ENCODE results near the gene ATP5PD.

The ATP5PD gene

DNA sequence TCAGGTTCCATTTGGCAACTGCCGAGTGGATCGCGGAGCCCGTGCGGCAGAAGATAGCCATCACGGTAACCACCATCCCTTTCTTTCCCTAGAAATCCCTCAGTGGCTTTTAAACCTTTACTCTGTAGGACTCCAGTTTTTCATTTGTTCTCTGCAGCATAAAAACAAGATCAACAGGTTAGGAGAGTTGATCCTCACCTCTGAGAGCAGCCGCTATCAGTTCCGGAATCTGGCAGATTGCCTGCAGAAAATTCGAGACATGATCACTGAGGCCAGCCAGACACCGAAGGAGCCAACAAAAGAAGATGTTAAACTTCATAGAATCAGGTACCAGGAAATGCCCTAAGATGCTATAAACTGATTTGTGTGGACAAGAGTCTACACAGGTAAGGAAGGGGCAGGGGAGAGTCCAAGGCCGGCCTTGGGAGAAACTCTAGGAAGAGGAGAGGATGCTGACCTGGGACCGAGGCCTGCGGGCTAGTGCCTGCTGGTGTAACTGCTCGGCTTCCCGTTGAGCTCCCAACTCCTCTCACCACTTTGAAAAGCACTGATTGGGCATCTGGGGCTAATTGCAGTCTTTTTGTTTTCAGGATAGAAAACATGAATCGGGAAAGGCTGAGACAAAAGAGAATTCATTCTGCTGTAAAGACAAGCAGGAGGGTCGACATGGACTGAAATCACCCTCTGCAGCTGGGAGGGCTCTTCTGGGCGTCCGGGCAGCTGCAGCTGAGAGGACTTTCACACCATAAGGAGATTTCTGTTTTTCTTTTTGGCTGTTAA is 26.2 kb downstream of the ATP5PD start:
- H3K27ac ChIP-seq (replicated peaks), result no peak overlapping the region
- H3K4me3 ChIP-seq (replicated peaks; ENCODE audit: insufficient read depth, low read length), result no peak overlapping the region
- no peak for DNase-seq (ENCODE audit: low read depth in 1 of 2, low spot score in 1 of 2)
- no peak for TF ChIP-seq GABPA (IDR thresholded peaks at IDR 0.05; ENCODE audit: low read depth)
- TF ChIP-seq, protein P1, sequence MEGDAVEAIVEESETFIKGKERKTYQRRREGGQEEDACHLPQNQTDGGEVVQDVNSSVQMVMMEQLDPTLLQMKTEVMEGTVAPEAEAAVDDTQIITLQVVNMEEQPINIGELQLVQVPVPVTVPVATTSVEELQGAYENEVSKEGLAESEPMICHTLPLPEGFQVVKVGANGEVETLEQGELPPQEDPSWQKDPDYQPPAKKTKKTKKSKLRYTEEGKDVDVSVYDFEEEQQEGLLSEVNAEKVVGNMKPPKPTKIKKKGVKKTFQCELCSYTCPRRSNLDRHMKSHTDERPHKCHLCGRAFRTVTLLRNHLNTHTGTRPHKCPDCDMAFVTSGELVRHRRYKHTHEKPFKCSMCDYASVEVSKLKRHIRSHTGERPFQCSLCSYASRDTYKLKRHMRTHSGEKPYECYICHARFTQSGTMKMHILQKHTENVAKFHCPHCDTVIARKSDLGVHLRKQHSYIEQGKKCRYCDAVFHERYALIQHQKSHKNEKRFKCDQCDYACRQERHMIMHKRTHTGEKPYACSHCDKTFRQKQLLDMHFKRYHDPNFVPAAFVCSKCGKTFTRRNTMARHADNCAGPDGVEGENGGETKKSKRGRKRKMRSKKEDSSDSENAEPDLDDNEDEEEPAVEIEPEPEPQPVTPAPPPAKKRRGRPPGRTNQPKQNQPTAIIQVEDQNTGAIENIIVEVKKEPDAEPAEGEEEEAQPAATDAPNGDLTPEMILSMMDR (IDR thresholded peaks at IDR 0.05; ENCODE audit: insufficient read depth, low read length), result no peak
- no peaks in the 10 kb centered on the region for H3K27me3 ChIP-seq (ENCODE audit: insufficient read depth, poor library complexity, severe bottlenecking)

DNA sequence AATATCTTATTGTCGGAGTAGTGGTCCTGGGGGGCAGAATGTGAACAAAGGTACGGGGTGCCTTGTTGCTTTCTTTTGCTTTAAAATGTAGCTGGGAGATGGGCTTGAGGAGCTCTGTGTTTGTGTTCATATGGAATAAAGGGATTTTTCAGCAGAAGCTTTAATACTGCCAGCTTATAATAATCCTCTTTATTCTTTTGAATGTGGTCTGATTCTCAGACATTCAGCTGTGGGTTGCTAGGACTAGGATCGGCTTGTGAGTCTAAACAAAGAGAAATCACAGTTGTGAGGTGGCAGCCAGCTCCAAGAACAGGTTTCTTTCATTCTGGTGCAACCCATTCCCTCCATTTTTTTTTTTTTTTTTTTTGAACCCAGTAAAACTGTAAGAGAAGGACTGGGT is 27.1 kb downstream of the ATP5PD start:
- Histone ChIP-seq H3K4me3 (replicated peaks; ENCODE audit: insufficient read depth, low read length) (no peak overlapping the region), H3K27ac (replicated peaks) (no peak overlapping the region), H3K27me3 (ENCODE audit: insufficient read depth, poor library complexity, severe bottlenecking) (no peaks in the 10 kb centered on the region)
- TF ChIP-seq, protein P2, sequence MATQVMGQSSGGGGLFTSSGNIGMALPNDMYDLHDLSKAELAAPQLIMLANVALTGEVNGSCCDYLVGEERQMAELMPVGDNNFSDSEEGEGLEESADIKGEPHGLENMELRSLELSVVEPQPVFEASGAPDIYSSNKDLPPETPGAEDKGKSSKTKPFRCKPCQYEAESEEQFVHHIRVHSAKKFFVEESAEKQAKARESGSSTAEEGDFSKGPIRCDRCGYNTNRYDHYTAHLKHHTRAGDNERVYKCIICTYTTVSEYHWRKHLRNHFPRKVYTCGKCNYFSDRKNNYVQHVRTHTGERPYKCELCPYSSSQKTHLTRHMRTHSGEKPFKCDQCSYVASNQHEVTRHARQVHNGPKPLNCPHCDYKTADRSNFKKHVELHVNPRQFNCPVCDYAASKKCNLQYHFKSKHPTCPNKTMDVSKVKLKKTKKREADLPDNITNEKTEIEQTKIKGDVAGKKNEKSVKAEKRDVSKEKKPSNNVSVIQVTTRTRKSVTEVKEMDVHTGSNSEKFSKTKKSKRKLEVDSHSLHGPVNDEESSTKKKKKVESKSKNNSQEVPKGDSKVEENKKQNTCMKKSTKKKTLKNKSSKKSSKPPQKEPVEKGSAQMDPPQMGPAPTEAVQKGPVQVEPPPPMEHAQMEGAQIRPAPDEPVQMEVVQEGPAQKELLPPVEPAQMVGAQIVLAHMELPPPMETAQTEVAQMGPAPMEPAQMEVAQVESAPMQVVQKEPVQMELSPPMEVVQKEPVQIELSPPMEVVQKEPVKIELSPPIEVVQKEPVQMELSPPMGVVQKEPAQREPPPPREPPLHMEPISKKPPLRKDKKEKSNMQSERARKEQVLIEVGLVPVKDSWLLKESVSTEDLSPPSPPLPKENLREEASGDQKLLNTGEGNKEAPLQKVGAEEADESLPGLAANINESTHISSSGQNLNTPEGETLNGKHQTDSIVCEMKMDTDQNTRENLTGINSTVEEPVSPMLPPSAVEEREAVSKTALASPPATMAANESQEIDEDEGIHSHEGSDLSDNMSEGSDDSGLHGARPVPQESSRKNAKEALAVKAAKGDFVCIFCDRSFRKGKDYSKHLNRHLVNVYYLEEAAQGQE (IDR thresholded peaks at IDR 0.05; ENCODE audit: insufficient replicate concordance, low read depth), result no peak
- TF ChIP-seq, protein P1 (IDR thresholded peaks at IDR 0.05; ENCODE audit: insufficient read depth, low read length), result no peak
- TF ChIP-seq SPI1 (IDR thresholded peaks at IDR 0.05; ENCODE audit: borderline replicate concordance, low read depth) (no peak), POLR2AphosphoS5 (IDR thresholded peaks at IDR 0.05; ENCODE audit: low read depth) (no peak), GABPA (IDR thresholded peaks at IDR 0.05; ENCODE audit: low read depth) (no peak)
- no peak for DNase-seq (ENCODE audit: low read depth in 1 of 2, low spot score in 1 of 2)

GRCh38 chr17:75019146-75019545 is 27.6 kb downstream of the ATP5PD start:
- no peaks in the 10 kb centered on the region for H3K27me3 ChIP-seq (ENCODE audit: insufficient read depth, poor library complexity, severe bottlenecking)
- no peak overlapping the region for H3K27ac ChIP-seq (replicated peaks)
- no peak overlapping the region for H3K4me3 ChIP-seq (replicated peaks; ENCODE audit: insufficient read depth, low read length)
- TF ChIP-seq GABPA (IDR thresholded peaks at IDR 0.05; ENCODE audit: low read depth), result no peak
- TF ChIP-seq, protein P2 (IDR thresholded peaks at IDR 0.05; ENCODE audit: insufficient replicate concordance, low read depth), result no peak
- TF ChIP-seq, protein P1 (IDR thresholded peaks at IDR 0.05; ENCODE audit: insufficient read depth, low read length), result no peak
- TF ChIP-seq POLR2AphosphoS5 (IDR thresholded peaks at IDR 0.05; ENCODE audit: low read depth), result no peak
- no peak for TF ChIP-seq SPI1 (IDR thresholded peaks at IDR 0.05; ENCODE audit: borderline replicate concordance, low read depth)
- DNase-seq (ENCODE audit: low read depth in 1 of 2, low spot score in 1 of 2), result no peak

All from HL-60 (cell line).